Measurements from ENCODE around the gene CD86.

- TF ChIP-seq CTCF (IDR thresholded peaks at IDR 0.05): no peak
- TF ChIP-seq POLR2A (IDR thresholded peaks at IDR 0.05): no peak
Measured at GRCh38 chr3:122098611-122099010, 43.4 kb downstream of the CD86 start.

Measured in right lobe of liver (tissue), 4 donors.